HG03039 (cell line): ENCODE results near the gene B4GALT5.

Source experiments
- ATAC-seq: cut with Tn5 transposase; IDR thresholded peaks from one replicate; pipeline ENCODE4 v1.9.1; 2021; ENCODE audit warnings: mild to moderate bottlenecking, moderate library complexity; ENCODE audit not compliant: unreplicated experiment

B4GALT5 gene

DNA sequence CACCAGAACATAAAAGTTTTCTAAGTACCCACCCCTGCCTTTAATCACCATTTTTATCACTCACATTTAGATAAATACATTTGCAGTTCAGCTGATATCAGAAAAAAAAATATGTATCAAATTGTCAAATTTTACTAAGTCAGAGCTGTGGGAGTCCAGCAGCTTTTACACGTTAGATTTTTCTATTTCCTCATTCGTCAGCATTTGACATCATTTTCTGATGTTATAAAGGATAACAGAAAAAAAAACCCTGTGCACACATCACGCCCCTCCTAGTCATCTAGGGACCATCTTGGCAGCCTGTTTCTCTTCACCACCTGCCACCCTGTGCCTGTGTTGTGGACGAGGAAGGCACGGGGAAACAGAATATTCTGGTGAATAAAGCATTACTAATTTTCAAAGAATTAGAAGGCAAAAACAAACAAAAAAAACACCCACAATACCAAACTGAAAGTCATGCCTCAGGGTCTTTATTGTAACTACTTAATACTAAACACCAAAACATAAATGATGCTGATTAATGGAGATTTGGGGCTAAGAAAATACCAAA is 12.4 kb downstream of the B4GALT5 start:
- no peak for ATAC-seq

DNA sequence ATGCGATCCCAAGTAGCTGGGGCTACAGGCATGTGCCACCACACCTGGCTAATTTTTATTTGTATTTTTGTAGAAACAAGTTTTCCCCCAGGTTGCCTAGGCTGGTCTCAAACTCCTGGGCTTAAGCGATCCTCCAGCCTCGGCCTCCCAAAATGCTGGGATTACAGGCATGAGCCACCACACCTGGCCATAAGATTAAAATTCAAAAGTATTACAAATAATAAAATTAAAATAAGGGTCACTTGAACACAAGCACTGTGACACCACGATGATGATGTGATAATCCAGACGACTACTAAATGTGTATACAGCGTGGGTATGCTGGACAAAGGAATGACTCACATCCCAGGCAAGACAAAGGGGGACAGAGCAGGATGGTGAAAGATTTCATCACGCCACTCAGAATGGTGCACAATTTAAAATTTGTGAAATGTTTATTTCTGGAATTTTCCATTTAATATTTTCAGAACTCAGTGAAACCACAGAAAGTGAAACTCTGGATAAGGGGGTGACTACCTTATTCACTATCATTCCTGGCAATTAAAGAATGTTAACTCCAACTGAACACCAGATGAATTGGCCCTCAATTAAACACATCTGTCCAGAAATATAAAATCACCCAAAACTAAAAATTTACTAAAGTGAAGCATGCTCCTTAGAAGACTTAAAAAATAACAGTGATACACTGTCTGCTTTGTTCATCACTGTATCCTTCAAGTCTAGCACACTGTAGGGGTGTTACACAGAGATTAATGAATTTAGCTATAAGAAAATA is 13.1 kb downstream of the B4GALT5 start:
- ATAC-seq = no peak

DNA sequence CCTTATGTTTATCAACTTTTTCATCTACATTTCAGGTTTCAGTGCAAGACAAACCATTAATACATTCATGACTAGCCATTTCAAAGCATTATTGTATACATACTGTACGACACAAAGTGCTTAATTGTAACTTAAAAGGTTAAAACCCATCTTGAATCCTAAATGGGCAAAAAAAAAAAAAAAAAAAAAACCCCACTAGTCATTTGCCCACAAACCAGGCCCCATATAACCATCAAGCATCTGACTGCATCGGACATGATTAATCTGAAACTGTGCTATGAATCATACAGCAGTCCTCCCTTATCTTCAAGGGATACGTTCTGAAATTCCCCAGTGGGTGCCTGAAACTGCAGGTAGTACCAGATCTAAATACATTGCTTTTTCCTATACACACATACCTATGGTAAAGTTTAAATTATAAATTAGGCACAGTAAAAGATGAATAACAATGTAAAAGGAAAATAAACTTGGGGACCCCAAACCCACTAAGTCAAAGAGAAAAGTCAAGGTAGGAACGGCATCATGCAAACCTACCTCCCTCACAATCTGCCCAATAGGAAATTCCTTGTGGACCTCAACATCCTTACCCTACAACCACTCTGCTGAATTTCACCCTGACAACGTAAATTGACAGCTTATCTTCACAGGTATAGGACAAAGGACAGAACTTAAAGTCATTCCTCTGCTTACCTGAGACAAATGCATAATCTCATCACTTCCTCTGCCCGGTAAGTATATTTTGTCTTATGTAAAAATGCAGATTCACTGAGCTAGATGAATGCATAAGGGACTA is 14.3 kb downstream of the B4GALT5 start:
- ATAC-seq = peak; percentile 74

DNA sequence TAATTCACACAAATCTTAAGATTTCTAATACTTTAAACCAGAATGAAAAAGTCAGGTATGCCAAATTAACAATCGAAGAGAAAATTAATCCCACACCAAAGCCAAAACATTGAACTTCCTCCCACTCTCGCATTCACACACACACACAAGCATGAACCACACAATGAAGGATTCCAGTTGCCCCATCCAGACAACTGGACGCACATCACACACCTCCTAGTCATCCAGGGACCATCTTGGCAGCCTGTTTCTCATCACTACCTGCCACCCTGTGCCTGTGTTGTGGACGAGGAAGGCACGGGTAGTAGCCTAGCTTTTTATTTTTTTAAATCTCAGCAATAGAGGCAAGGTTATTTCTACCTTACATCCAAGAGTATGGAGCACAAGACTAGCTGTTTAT is 15.2 kb downstream of the B4GALT5 start:
- no peak for ATAC-seq

DNA sequence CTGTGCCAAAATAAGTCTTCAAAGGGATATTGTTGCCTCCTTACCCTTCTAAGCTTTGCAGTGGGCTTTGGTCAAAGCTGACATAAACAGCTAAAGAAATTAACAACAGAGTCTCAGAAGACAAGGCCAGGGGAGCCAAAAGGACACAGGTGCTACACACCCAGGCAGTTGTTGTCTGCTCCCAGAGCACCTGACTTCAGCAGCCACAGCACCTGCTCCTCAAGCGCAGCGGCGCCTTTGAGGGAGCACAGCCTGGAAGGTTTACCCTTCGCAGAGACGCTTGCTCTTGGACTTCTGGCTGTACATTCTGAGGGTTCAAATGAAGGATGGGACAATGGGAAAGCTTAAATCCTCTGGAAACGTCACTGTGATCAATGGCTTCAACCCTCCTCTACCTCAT is 16.6 kb downstream of the B4GALT5 start:
- ATAC-seq = no peak

DNA sequence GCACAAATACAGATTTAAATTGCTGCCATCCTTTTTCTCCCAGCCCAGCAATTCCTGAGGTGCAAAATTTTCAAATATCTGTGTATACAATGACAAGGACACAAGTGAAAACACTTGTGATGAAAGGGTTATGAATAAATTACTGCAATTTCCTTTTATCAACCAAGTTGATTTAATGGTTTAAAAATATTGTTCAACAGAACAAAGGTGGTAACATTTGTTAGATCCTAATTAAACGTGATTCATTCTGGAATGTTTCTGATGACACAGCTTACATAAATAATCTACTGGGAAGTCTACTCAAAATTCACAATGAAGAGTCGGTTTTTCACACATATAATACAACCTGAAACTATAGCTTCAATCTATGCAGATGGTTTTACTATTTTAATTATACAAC is 17.1 kb downstream of the B4GALT5 start:
- ATAC-seq = no peak

DNA sequence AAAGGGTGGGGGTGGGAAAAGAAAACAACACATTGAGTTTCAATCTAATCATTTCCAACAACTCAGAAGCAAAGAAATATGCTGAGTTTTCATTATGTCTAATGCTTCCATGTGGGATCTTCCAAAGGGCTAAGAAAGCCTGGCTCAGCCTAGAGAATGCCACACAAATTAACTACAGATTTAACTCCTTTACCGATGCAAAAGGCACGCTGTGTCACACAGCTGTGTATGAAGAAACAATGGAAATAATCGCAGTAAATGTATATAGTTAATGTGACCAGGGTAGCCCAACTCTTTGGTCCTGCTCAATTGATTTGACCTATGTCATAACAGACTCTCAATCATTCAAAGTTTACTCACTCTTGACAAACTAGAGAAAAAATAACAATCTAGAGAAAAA is 17.8 kb downstream of the B4GALT5 start:
- no peak for ATAC-seq

DNA sequence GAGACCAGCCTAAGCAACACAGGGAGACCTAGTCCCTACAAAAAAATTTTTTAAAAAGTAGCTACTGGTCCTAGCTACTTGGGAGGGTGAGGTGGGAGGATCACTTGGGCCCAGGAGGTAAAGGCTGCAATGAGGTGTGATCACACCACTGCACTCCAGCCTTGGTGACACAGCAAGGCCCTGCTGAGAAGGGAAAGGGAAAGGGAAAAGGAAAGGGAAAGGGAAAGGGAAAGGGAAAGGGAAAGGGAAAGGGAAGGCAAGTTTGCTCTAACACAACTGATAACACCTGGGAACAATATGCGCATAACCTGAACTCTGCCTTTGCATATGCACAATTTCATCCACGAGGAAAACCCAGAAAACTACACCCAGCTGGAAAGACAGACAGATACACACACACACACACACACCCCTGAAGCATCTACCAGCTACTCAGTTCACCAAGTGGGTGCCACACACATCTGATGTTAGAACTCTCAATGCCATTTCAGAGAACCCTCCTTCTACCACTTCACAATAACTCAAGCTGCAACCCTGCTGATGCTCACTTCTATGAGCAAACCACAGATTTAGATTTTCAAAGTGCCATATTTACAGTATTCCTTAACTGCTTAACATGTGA is 19.1 kb downstream of the B4GALT5 start:
- ATAC-seq = no peak

DNA sequence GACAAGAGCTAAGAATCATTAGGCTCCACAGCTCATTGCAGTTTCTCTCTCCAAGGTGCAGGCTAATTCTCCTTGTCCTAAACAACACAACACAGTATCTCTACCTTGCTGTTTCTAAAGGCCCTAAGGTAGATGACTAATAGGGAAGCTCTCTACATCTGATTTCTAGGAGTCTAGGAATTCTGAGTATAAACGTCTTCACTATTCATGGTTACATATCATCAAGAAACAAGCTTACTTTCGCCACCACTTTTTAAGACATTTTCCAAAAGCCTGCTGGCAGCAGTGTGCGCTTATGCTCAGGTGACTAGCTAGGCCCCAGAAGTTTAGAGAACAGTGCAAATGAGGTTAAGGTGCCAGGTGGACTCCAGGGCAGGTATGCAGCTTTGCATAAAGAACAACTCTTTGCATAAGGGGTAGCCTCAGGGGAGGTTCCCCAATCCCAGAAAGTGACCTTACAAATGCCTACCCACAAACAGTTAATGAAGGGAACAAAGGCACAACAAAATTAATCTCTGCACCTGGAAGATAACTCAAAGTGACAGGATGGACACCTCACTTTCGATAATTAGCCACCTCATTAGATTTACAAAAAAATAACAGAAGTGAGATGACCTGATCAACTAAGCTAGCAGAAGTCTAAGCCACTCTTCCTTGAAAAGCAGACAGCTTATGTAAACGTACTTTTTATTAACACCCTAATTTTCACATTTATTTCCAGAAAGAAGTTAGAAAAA is 20.1 kb downstream of the B4GALT5 start:
- ATAC-seq = no peak

DNA sequence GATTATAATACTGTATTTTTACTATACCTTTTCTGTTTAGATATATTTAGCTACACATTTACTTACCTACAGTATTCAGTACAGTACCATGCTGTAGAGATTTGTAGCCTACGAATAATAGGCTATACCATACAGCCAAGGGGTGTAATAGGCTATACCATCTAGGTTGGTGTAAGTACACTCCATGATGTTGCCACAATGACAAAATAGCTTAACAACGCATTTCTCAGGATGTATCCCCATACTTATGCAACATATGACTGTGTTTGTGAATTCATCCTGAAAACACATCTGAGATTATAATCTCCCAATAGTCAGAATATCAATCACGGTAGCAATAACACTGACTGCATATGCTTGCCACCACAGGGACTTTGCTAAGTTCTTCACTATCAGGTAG is 20.7 kb downstream of the B4GALT5 start:
- no peak for ATAC-seq

DNA sequence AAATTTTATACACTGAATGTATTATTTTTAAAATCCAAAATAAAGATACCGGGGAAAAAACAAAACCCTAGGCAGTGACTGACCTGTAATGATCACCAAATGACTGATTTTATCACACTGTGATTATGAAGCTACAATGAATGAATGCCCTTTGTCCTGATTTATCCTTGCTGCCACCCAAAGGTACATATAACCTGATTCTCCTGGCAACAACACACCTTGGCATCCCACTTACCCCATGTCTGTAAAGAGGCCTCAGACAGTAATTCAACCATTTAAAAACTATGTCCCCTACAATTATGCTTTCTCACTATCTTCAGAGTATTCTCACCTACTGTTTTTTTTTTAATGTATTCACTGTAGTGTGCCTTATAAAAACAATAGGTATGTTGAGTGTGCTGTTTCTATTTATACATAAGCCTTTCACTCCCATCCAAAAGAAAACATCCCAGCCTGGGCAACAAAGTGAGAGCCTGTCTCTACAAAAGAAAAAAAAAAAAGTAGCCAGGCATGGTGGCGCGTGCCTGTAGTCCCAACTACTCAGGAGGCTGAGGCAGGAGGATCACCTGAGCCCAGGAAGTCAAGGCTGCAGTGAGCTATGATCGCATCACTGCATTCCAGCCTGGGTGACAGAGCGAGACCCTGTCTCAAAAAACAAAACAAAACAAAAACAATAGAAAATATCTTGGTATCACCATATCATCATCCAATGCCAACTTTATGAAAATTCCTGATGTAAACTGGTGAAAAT is 21.7 kb downstream of the B4GALT5 start:
- ATAC-seq = no peak

DNA sequence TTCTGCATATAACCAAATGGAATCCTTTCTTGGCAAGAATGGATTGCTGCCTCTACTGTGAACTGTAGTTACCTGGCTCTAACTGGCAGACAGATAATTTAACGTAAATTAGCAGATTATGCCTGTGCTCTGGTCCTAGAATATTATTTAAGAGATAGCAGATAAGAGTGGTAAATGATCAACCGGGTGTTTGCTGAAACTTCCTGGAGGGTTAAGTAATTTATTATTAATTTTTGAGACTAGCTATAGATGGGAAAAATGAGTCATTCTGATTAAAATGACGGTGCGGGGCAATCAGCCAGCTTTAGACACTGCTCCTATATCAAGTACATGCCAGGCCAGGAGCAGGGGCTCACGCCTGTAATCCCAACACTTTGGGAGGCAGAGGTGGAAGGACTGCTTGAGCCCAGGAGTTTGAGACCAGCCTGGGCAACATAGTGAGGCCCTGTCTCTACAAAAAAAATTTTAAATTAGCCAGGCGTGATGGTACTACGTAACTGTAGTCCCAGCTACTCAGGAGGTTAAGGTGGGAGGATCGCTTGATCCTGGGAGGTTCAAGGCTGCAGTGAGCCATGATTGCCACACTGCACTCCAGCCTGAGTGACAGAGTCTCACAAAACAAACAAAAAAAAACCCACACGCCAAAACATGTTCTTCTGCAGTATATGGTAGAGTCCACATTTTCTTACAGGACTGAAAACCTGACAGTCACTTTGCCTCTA is 22.6 kb downstream of the B4GALT5 start:
- no peak for ATAC-seq

DNA sequence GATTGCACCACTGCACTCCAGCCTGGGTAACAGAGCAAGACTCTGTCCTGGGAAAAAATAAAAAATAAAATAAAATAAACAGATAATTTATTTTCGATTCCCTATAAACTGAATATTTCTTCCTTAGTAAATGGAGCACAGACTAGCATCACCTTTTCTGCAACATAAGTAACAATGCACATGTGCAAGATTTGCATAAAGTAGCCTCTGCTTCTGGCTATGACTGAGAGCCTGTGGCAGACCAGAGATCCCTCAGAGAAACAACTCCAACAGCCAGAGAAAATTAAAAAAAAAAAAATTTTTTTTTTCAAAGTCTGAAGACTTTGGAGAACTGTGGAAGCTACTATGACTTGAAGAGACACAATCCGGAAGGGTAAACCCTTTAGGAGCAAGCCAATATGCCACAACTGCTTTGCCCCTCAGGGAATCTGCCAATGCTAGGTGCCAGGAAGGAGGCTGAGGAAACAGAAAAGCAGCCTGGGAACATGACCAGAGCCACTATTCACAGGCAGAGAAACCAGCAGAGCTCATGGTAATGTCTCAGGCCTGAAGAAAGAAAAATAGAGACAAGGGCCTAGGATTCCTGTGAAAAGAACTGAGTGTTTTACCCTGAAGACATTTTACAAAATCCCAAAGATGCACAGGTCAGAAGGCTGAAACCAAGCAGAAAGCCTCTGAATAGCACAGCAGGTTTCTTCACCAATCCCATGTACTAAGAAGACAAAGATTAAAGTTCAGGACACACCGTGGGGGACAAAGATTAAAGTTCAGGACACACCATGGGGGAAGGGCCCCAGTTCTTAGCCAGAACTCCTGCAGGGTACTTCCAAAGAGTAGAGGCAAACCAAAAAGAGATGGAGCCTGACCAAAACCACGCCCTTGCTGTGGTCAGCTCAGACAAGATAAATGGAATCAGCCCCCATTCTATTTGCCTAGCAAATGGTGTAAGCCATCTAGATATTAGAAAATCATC is 25.8 kb downstream of the B4GALT5 start:
- ATAC-seq = no peak

DNA sequence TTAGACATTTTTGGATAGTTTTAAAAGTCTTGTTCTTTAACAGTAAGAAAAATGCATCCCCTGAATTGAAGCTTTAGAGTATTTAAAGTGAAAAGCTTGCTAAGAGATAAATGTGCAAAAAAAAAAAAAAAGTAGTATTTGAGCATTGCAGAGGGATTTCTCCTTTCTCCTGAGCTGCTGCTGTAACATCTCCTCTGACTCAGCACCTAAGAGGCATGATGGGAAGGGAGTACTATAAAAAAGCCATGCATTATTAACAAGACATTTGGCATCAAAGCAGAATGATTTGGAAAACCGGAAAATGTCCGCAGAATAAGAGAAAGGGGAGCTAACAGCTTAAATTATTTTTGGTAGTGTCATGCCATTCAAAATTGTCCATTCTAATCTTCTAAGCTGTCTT is 27.9 kb downstream of the B4GALT5 start:
- no peak for ATAC-seq

DNA sequence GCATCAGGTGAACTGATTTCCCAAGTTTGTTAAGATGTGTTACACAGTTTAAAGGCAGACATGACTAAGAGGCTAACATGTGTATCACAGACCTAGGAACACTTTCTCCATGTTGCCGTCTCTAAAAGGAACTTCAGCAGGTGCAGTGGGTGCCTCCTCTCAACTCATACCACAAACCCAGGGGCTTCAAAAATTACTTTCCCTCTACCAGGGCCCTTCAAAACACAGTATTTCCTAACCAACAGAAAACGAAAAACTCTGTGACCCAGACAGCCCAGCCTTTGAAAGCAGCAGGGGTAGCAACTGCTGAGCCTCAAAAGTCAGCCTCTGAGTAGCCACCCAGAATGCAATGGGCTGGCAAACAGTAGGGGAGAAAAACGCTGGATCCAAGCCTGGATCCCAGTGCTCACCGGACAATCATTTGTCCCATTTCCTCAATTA is 28.5 kb downstream of the B4GALT5 start:
- no peak for ATAC-seq

DNA sequence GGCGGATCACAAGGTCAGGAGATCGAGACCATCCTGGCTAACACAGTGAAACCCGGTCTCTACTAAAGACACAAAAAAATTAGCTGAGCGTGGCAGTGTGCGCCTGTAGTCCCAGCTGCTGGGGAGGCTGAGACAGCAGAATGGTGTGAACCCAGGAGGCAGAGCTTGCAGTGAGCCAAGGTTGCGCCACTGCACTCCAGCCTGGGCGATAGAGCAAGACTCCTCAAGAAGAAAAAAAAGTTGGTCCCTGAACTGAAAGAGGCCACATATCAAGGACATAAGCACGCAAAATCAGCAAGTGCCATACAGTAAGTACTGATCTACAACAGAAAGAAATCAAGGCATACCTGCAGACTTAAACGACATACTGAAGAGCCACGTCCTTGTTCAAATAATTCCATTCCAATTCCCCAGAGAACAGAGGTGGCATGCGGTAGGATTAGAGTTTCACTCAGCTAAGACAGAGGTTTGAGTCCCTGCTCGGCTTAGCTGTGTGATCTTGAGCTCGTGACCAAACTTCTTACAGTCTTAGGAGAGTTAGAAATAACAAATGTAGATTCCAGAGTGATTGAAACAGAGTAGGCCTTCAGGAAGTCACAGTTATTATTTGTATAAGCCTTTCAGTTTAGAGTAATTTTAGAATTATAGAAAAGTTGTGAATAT is 29.2 kb downstream of the B4GALT5 start:
- ATAC-seq = no peak

DNA sequence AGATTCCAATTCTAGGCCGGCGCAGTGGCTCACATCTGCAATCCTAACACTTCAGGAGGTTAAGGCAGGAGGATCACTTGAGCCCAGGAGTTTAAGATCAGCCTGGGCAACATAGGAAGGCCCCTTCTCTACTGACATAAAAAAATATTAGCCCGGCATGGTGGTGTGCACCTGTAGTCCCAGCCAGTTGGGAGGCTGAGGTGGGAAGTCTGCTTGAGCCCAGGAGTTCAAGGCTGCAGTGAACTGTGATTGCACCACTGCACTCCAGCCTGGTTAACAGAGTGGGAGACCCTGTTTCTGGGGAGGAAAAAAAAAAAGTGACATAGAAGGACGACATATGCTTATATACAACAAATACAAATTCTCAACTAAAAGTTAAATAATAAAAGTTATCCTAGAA is 30.9 kb downstream of the B4GALT5 start:
- ATAC-seq = no peak

DNA sequence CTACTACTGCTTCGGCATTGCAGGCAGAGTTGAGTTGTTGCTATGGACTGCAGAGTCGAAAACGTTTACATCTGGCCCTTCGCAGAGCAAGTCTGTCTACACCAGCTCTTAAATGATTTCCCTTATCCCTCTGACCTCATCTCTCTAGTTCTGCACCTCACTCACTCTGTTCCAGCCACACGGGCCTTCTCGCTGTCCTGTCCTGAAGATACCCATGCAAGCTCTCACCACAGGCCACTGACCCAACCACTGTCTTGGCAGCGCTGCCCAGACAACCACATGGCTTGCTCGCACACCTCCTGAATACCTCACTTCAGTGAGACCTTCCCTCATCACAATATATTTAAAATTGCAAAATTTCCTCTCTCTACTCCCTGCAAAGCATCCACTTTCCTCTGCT is 31.4 kb downstream of the B4GALT5 start:
- ATAC-seq = no peak
